Activated CD8-positive, alpha-beta memory T cell treated with anti-CD3 and anti-CD28 coated beads, Interleukin-2, amount 10 ng/mL, durations not matched to agents 7 days and 5 days (primary cell): ENCODE measurements around the gene PRR16. TPM values are rescaled to one million over a fixed set of nuclear protein-coding genes. Genes with fewer than 3 reads are reported as not detected.

Experiments
- ATAC-seq: fragments of 150-1000 bp; cut with Tn5 transposase; one replicate; pipeline ENCODE4 v1.10.0; 2021; ENCODE audit warnings: moderate library complexity
- CTCF ChIA-PET: fragments of 350-600 bp; sonication (Branson Sonifier 250); formaldehyde crosslinking; loops from one replicate; lab custom pipeline; 2021; ENCODE audit warnings: antibody characterized with exemption; lab: Charles Lee
- DNase-seq: peaks from one replicate; pipeline ENCODE4 v3.0.0-alpha.2; 2020
- H3K27ac Mint-ChIP-seq: one replicate; pipeline ENCODE4 v1.8.0; 2021; ENCODE audit warnings: mild to moderate bottlenecking, mixed read lengths
- H3K27me3 Mint-ChIP-seq: one replicate; pipeline ENCODE4 v1.8.0; 2021; ENCODE audit warnings: mixed read lengths
- H3K36me3 Mint-ChIP-seq: one replicate; pipeline ENCODE4 v1.8.0; 2021; ENCODE audit warnings: mild to moderate bottlenecking, mixed read lengths
- H3K4me1 Mint-ChIP-seq: one replicate; pipeline ENCODE4 v1.8.0; 2021; ENCODE audit warnings: mixed read lengths
- H3K4me3 Mint-ChIP-seq: one replicate; pipeline ENCODE4 v1.8.0; 2021; ENCODE audit warnings: mild to moderate bottlenecking, moderate library complexity, mixed read lengths
- H3K9me3 Mint-ChIP-seq: one replicate; pipeline ENCODE4 v1.8.0; 2022; ENCODE audit warnings: low read depth, mixed read lengths
- total RNA-seq, 2 experiments: library from RNA; stranded (reverse); gene quantifications; one replicate each; pipeline ENCODE4 v1.2.3, GENCODE V29; 2021

The PRR16 gene
- total RNA-seq, 2 experiments from 2014 or later = not detected

DNA sequence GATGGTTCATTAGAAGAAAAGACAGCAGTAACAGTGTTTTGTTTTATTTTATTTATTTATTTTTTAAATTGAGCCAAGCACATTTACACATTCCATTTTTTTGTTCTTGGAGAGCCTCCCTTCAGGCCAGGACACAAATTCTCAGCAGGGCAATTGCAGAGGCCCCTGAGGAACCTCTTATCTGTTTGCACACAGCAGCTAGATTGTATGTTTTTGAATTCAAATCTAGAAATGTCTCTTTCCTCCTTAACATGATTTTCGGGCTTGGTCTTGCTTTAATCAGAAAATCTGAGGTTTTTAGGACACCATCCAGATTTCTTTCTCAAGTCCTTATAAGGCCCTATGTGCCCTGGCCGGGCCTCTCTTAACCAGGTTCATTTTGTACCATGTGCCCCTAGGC lies 76.0 kb downstream of the PRR16 start:
- H3K27ac Mint-ChIP-seq = no peak overlapping the region
- no peaks in the 10 kb centered on the region for H3K4me1 Mint-ChIP-seq

DNA sequence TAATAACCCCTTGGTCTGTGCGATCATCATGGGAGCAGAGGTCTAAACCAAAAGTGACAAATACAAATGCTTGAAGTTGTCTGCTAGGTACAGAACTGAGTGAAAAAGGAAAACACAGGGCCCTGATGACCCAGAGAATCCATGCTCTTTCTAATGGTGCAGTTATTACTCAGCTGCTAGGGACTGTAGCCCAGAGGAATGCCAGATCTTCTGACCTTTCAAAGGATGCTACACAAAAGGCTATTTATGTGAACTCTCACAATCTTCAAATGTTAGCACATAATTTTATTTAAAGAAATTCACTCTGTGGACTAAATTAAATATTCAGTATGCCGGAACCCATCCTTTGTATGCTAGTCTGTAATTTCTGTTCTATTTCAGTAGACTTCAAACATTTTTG lies 79.9 kb downstream of the PRR16 start:
- no peak for DNase-seq
- H3K27ac Mint-ChIP-seq = no peak overlapping the region
- CTCF ChIA-PET = no interaction called here
- no peak for ATAC-seq
- H3K27me3 Mint-ChIP-seq = no peaks in the 10 kb centered on the region
- no peaks in the 10 kb centered on the region for H3K36me3 Mint-ChIP-seq
- no peaks in the 10 kb centered on the region for H3K9me3 Mint-ChIP-seq
- no peaks in the 10 kb centered on the region for H3K4me1 Mint-ChIP-seq
- no peak overlapping the region for H3K4me3 Mint-ChIP-seq

More for the DNA sequence above, 76.0 kb downstream of the PRR16 start:
- Mint-ChIP-seq H3K4me3 (no peak overlapping the region), H3K9me3 (no peaks in the 10 kb centered on the region), H3K36me3 (no peaks in the 10 kb centered on the region), H3K27me3 (no peaks in the 10 kb centered on the region)
- DNase-seq (no peak), ATAC-seq (no peak)
- CTCF ChIA-PET = no interaction called here

DNA sequence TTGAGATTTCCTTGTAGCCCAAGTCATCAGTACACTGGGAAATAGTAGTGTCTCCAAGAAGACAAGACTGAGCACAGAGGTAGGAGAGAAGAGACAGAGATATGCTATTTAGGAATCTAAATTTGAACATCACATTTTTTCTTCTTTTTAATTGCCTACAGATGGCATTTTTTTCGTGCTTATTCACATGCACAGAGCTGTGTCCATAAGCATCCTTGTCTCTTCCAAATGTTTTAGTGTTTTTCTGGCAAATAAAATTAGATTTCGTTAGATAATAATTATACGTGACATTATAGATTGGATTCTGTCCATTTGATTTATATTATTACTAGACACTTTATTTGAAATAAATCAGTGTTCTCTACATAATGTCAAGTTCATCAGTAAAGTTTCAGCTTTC lies 80.9 kb downstream of the PRR16 start:
- Mint-ChIP-seq H3K36me3 (no peaks in the 10 kb centered on the region), H3K27ac (no peak overlapping the region), H3K4me1 (no peaks in the 10 kb centered on the region), H3K27me3 (no peaks in the 10 kb centered on the region), H3K9me3 (no peaks in the 10 kb centered on the region), H3K4me3 (no peak overlapping the region)
- DNase-seq = no peak
- no peak for ATAC-seq
- CTCF ChIA-PET = no interaction called here

DNA sequence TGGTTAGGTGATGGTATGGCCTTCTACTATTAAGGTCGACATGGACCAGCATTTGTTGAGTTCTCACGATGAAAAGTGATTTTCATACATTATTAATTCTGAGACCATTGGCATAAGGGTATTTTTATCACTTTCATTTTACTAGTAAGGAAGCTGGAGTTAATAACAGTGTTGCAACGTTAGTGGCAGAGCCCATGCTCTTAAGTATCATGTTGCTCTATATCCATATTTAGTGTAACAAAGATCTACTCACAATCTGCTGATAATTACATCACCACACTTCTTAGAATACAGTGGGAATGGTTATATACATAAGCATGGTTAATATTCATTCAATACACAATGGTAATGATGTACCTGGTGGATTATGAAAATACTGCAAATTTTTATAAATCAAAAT lies 81.9 kb downstream of the PRR16 start:
- Mint-ChIP-seq H3K9me3 (no peaks in the 10 kb centered on the region), H3K4me3 (no peak overlapping the region), H3K27me3 (no peaks in the 10 kb centered on the region), H3K36me3 (no peaks in the 10 kb centered on the region), H3K4me1 (no peaks in the 10 kb centered on the region), H3K27ac (no peak overlapping the region)
- DNase-seq (no peak), ATAC-seq (no peak)
- CTCF ChIA-PET = no interaction called here

DNA sequence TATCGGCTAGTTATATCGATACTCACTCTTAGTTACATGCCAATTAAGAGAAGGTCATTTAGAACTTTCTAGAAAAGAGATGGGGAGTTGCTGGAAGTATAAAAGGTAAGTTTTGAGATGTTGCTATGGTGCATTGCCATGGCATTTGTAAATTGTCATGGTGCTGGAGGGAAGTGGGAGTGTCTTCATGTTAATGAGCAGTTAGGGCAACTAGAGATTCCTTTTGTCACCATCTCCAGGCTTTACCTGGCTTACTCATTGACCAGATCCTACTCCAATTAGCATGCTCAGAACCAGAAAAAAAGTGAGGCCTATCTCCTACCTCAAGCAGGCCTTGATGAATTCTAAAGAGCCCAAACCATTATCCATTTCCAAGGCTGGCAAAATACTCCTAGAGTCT lies 82.8 kb downstream of the PRR16 start:
- Mint-ChIP-seq H3K4me3 (no peak overlapping the region), H3K27ac (no peak overlapping the region), H3K4me1 (no peaks in the 10 kb centered on the region), H3K27me3 (no peaks in the 10 kb centered on the region), H3K9me3 (no peaks in the 10 kb centered on the region), H3K36me3 (no peaks in the 10 kb centered on the region)
- ATAC-seq = no peak
- no peak for DNase-seq
- CTCF ChIA-PET = no interaction called here

DNA sequence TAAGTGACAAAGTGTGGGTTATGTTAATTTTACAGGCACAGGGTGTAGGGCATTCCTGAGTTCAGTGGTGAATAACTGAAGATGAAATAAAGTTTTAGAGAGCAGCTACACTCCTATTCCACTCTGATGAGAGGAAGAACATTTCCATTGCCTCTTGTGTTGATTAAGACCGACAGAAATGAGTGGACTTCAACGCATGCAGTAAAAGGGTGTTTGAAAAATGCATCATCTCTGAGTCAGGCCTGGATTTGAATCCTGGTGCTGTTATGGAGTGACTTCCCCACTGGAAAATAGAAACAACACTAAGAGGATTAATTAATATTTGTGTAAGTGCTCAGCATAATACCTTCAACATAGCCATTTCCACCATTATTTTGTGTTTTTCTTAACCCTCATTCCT lies 86.3 kb downstream of the PRR16 start:
- no peak overlapping the region for H3K4me3 Mint-ChIP-seq
- CTCF ChIA-PET = no interaction called here
- no peaks in the 10 kb centered on the region for H3K27me3 Mint-ChIP-seq
- ATAC-seq (no peak), DNase-seq (no peak)
- H3K4me1 Mint-ChIP-seq = no peaks in the 10 kb centered on the region
- H3K36me3 Mint-ChIP-seq = no peaks in the 10 kb centered on the region
- H3K27ac Mint-ChIP-seq = no peak overlapping the region
- H3K9me3 Mint-ChIP-seq = peaks cover 2% of the 10 kb centered on the region

DNA sequence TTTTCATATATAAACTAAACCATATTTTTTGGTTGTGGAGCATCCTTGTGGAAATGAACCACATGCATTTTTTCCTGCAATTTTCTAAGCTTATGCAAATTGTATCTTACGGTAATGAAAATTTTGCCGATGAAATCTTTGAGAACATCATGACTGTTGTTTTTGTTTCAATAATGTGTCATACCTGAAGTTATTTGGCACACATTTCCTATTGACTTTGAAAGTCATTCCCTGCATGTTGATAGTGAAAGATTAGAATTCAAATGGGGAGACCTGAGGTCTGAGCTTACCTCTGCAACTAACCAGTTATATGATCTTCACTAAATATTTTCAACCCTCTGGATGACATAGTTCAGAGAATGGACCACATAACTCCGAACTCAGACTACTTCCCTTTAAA lies 88.5 kb downstream of the PRR16 start:
- ATAC-seq (no peak), DNase-seq (no peak)
- no peaks in the 10 kb centered on the region for H3K4me1 Mint-ChIP-seq
- H3K4me3 Mint-ChIP-seq = no peak overlapping the region
- CTCF ChIA-PET = no interaction called here
- peaks cover 2% of the 10 kb centered on the region for H3K9me3 Mint-ChIP-seq
- H3K27ac Mint-ChIP-seq = no peak overlapping the region
- no peaks in the 10 kb centered on the region for H3K36me3 Mint-ChIP-seq
- H3K27me3 Mint-ChIP-seq = no peaks in the 10 kb centered on the region

DNA sequence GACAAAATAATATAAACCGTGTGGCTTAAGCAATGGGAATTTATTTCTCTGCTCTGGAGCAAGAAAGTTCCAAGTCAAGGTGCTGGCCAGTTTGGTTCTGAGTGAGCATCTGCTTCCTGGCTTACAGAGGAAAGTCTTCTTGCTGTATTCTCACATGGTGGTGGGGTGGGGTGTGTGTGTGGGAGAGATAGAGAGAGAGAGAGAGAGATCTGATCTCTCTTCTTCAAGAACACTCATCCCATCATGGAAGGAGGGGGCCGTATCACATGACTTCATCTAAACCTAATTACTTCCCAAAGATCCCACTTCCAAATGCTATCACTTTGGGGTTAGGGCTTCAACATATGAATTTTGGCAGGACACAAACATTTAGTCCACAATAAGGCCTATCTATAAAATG lies 91.2 kb downstream of the PRR16 start:
- H3K4me3 Mint-ChIP-seq = no peak overlapping the region

DNA sequence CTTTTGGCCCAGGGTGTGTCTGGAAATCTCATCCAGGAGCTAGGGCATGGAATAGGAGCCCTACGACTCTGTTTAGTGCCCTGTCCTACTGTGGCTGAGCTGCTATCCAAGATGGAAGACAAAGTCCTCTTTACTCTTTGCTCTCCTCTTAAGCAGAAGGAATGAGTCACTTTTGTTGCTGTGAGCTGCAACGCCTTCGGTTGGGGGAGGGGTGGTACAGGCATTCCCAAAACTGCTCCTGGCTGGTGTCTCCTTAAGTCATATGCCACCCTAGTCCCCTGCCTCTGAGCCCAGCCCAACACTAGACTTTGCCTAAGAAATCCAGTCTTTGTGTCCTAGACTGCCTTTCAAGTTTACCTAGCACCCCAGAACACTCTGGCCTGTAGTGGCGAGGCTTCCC lies 99.9 kb downstream of the PRR16 start:
- CTCF ChIA-PET = no interaction called here
- no peaks in the 10 kb centered on the region for H3K4me1 Mint-ChIP-seq

More for the DNA sequence above, 91.2 kb downstream of the PRR16 start:
- ATAC-seq (no peak), DNase-seq (no peak)
- Mint-ChIP-seq H3K27ac (no peak overlapping the region), H3K4me1 (no peaks in the 10 kb centered on the region), H3K36me3 (no peaks in the 10 kb centered on the region), H3K9me3 (peaks cover 2% of the 10 kb centered on the region), H3K27me3 (no peaks in the 10 kb centered on the region)
- CTCF ChIA-PET = no interaction called here

DNA sequence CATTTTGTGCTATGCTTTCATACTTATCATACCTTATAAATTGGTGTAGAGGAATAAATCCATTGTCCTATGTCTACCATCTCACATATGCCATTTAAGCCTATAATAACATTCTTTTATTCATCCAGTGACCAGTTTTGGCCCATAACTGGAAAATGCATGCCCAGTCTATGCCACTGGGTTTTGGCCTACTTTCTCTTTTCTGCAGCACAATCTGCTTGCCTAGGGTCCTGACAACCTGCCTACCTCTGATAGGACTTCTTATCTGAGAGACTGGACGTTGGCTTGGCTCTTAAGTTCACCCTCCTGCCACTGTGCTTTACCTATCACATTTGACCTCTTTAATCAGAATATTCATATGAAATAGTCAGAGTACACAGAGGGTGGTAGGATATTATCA lies 103.0 kb downstream of the PRR16 start:
- no peak for DNase-seq

More for the DNA sequence above, 99.9 kb downstream of the PRR16 start:
- Mint-ChIP-seq H3K36me3 (no peaks in the 10 kb centered on the region), H3K4me3 (no peak overlapping the region), H3K9me3 (peaks cover 2% of the 10 kb centered on the region), H3K27ac (no peak overlapping the region), H3K27me3 (no peaks in the 10 kb centered on the region)
- ATAC-seq (no peak), DNase-seq (no peak)

DNA sequence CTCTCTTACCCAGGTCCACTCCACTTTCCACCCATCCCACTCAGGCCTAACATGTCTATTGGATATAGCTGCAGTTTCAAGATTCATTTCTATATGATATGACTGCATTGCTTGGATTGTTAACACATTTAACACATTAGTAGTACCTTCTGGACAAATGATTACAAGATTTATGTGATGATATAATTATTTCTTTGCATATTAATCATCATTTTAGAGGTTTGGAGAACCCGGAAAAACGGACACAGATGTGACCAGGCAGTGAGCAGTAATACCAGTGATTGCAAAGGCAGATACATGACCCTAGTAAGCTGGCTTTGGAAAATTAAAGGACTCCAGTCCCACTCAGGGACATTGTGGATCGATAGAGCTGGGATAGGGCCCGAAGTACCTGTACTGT lies 103.8 kb downstream of the PRR16 start:
- Mint-ChIP-seq H3K27ac (no peak overlapping the region), H3K4me3 (no peak overlapping the region), H3K27me3 (no peaks in the 10 kb centered on the region), H3K4me1 (no peaks in the 10 kb centered on the region), H3K9me3 (peaks cover 3% of the 10 kb centered on the region), H3K36me3 (no peaks in the 10 kb centered on the region)
- CTCF ChIA-PET = no interaction called here
- no peak for ATAC-seq
- DNase-seq = no peak

More for the DNA sequence above, 103.0 kb downstream of the PRR16 start:
- no peak for ATAC-seq
- peaks cover 5% of the 10 kb centered on the region for H3K9me3 Mint-ChIP-seq
- no peaks in the 10 kb centered on the region for H3K27me3 Mint-ChIP-seq
- H3K4me3 Mint-ChIP-seq = no peak overlapping the region
- no peaks in the 10 kb centered on the region for H3K36me3 Mint-ChIP-seq
- CTCF ChIA-PET = no interaction called here
- H3K4me1 Mint-ChIP-seq = no peaks in the 10 kb centered on the region
- H3K27ac Mint-ChIP-seq = no peak overlapping the region

DNA sequence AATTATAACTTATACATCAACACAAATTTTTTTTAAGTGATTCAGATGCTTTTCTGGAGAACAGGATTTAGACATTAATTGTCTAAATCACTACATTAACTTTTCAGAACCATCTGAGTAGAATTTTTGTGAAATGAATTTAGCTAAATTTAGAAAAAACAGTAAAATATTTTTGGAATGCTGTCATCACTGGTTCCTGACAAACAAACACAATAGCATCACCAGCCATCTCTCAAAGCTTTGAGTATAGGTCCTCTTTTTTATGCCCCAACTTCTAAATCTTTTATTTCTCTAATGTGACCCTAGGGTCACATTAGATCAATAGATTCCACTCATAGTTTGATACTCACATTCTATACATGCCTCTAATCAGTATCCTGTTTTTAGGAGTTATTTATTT lies 104.6 kb downstream of the PRR16 start:
- Mint-ChIP-seq H3K9me3 (peaks cover 3% of the 10 kb centered on the region), H3K4me3 (no peak overlapping the region), H3K27me3 (no peaks in the 10 kb centered on the region), H3K36me3 (no peaks in the 10 kb centered on the region), H3K4me1 (no peaks in the 10 kb centered on the region), H3K27ac (no peak overlapping the region)
- ATAC-seq (no peak), DNase-seq (no peak)
- CTCF ChIA-PET = no interaction called here

DNA sequence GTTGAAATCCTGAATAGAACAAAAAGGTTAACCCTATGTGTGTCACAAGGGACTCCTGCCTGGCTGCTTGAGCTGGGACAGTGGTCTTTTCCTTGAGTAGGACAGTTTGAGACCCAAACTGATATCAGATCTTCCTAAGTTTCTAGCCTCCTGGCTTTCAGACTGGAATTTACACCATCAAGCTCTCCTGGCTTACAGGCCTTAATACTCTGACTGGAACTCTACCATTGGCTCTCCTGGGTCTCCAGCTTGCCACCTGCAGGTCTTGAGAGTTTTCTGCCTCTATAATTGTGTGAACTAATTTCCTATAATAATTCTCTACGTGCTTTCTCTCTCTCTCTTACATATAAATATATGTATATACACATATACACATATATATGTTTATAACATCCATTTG lies 112.5 kb downstream of the PRR16 start:
- H3K4me1 Mint-ChIP-seq = no peaks in the 10 kb centered on the region
- ATAC-seq = no peak
- DNase-seq = no peak
- H3K9me3 Mint-ChIP-seq = no peaks in the 10 kb centered on the region
- H3K4me3 Mint-ChIP-seq = no peak overlapping the region
- no peaks in the 10 kb centered on the region for H3K27me3 Mint-ChIP-seq
- CTCF ChIA-PET = no interaction called here
- H3K27ac Mint-ChIP-seq = no peak overlapping the region
- no peaks in the 10 kb centered on the region for H3K36me3 Mint-ChIP-seq

DNA sequence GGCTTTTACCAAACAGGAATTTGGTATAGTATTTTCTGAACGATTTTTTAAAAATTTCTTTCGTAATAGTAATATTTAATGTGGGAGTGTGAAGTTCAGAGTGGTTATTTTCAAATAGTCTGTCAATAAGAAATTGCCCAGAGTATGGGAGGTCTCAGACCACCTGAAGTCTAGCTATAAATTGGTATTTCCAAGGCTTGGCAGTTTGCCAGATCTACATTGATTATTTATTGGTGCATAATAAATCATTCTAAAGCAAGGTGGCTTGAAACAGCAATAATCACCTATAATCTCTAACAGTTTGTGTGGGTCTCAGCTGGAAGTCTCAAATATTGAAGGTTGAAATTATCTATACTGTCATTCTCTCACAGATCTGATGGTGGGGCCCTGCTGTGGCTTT lies 118.5 kb downstream of the PRR16 start:
- no peaks in the 10 kb centered on the region for H3K36me3 Mint-ChIP-seq
- no peaks in the 10 kb centered on the region for H3K4me1 Mint-ChIP-seq
- no peaks in the 10 kb centered on the region for H3K27me3 Mint-ChIP-seq
- peaks cover 4% of the 10 kb centered on the region for H3K9me3 Mint-ChIP-seq
- H3K4me3 Mint-ChIP-seq = no peak overlapping the region
- DNase-seq (no peak), ATAC-seq (no peak)
- no peak overlapping the region for H3K27ac Mint-ChIP-seq
- CTCF ChIA-PET = no interaction called here

DNA sequence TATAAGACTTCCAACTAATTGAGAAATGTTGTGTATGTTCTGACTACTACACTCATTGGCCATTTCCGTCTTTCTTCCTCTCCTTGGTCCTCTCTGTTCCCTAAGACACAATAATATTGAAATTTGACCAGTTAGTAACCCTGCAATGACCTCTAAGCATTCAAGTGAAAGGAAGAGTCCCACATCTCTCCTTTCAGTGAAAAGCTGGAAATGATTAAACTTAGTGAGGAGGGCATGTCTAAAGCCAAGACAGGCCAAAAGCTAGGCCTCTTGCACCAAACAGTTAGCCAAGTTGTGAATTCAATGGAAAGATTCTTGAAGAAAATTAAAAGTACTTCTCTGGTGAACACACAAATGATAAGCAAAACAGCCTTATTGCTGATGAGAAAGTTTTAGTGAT lies 122.5 kb downstream of the PRR16 start:
- CTCF ChIA-PET = no interaction called here
- no peak overlapping the region for H3K4me3 Mint-ChIP-seq
- no peak overlapping the region for H3K27ac Mint-ChIP-seq

More for the DNA sequence above, 122.5 kb downstream of the PRR16 start:
- no peaks in the 10 kb centered on the region for H3K27me3 Mint-ChIP-seq
- no peaks in the 10 kb centered on the region for H3K36me3 Mint-ChIP-seq
- no peak for DNase-seq
- no peak for ATAC-seq
- peaks cover 4% of the 10 kb centered on the region for H3K9me3 Mint-ChIP-seq
- no peaks in the 10 kb centered on the region for H3K4me1 Mint-ChIP-seq
